Kidney epithelial cell (primary cell): ENCODE results near the gene ZNF837. TPM values are rescaled to one million over a fixed set of nuclear protein-coding genes. Genes with fewer than 3 reads are reported as not detected.

Experiments used
- DNase-seq: peaks from one replicate; pipeline ENCODE4 v3.0.0-alpha.2; 2010; ENCODE audit warnings: low read depth
- H3K27me3 ChIP-seq: 2 replicates; pipeline ENCODE4 v1.6.0; 2011; ENCODE audit warnings: low read length; ENCODE audit not compliant: control insufficient read depth, insufficient read depth
- H3K36me3 ChIP-seq: 2 replicates; pipeline ENCODE4 v1.5.1; 2011; ENCODE audit warnings: low read length; ENCODE audit not compliant: control insufficient read depth, insufficient read depth
- H3K4me3 ChIP-seq: 2 replicates; pipeline ENCODE4 v1.5.1; 2011; ENCODE audit warnings: low read depth, mild to moderate bottlenecking, control low read depth, low read length
- CTCF ChIP-seq: IDR thresholded peaks from 2 replicates; pipeline ENCODE4 v1.5.1; 2011; ENCODE audit warnings: mild to moderate bottlenecking, moderate library complexity, low read length, control low read depth, inconsistent platforms; ENCODE audit not compliant: insufficient read depth, poor library complexity, severe bottlenecking
- total RNA-seq: library from RNA; depleted of rRNA; stranded (reverse); fragments of >200 nt; gene quantifications from 2 replicates; pipeline ENCODE4 v1.2.3, GENCODE V29; 2015

ZNF837 gene
- total RNA-seq, 1 donor from 2014 or later: 4.3 TPM

DNA sequence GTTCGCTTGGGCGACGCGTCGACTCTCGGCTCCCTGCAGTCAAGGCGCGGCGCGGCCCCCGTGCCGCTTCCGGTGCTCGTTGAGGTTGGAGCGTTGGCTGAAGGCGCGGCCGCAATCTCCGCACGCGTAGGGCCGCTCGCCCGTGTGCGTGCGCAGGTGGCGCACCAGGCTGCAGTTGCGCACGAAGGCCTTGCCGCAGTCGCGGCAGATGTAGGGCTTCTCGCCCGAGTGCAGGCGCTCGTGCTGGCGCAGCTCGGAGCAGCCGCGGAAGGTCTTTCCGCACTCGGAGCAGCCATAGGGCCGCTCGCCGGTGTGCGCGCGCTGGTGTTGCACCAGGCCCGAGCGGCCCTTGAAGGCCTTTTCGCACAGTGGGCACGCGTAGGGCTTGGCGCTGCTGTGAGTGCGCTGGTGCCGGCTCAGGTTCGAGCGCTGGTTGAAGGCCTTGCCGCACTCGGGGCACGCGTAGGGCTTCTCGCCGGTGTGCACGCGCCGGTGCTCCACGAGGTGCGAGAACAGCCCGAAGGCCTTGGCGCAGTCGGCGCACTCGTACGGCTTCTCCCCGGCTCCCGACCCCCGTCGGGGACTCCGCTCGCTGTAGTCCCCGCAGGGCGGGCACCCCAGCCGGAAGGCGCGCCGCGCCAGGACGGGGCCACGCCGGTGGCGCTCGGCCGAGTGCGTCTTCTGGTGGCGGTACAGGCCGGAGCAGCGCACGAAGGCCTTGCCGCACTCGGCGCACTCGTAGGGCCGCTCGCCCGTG, 13.0 kb downstream of the ZNF837 start:
- Histone ChIP-seq H3K36me3 (no peaks in the 10 kb centered on the region), H3K4me3 (no peak overlapping the region), H3K27me3 (no peaks in the 10 kb centered on the region)
- no peak for TF ChIP-seq CTCF
- DNase-seq: no peak

DNA sequence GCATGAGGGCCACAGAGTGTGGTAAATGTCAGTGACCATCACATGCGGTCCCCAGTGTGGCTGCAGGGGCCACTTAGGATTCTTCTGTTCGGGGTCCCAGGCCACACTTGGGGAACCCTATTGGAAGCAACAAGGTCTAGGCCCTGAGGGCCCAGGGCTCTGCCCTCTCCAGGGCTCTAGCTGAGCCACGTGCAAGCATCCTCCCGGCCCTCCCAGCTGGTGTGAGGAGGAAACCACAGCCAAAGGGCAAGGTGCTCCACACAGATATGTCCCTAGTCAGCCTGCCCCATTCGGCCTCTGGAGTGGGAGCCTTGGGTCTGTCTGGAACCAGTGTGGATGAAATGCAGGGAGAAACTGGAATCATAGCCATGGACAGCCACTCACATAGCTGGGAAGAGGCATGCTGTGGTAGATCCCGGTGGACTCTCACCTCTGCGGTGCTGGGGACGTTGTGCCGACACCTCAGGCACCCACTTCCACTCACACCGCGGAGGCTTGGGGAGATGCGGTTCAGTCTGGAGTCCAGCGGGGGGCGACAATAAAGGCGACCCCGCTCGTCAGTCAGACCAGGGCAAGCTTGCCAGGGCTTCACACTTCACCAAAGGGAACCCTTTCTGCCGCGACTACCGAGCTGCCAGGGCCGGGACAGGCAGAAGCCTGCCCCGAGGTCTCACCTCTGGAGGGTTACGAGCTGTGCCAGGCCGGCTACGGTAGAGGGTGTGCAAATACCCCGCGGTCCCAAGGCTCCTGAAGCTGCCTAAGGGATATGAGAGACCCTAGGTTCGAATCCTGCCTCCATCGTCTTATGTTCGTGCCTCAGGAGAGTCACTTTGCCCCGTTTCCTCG, 14.0 kb downstream of the ZNF837 start:
- no peak for DNase-seq
- no peak for TF ChIP-seq CTCF
- H3K4me3 ChIP-seq: no peak overlapping the region
- H3K36me3 ChIP-seq: no peaks in the 10 kb centered on the region
- H3K27me3 ChIP-seq: no peaks in the 10 kb centered on the region

- no peaks in the 10 kb centered on the region for H3K36me3 ChIP-seq
- no peak for DNase-seq
- H3K27me3 ChIP-seq: no peaks in the 10 kb centered on the region
- H3K4me3 ChIP-seq: no peak overlapping the region
- TF ChIP-seq CTCF: no peak
Observed at GRCh38 chr19:58364146-58364545, 16.7 kb downstream of the ZNF837 start.

DNA sequence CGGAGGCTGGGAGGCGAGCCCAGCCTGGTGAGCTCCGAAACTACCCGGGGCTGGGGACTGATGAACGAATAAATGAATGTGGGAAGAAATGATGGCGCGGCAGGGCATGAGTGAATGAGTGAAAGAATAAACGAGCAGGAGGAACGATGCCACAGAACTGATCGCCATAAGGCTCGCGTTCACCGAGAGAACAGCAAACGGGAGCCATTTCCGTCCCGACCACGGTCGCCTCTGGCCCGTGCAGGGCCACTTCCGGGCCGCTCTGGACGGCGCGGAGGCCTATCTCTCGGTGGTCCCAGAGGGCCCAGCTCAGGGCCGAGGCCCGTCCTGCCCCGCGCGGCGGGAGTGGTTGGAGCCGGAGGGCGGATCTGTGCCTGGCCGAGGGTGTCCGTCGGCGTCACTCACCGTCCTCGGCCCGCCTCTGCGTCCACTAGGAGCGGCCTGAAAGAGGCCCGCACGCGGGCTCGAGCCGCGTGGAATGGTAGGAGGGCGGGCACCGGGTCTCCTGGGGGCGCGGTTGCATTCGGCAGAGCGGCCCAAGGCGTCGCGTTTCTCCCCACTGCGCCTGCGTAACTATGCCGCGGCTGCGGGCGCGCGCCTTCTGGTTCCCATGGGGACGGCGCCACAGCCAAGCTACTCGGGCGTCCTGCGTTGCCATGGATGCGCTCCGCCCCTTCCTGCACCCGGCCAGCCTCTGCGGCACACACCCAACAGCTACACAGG, 18.4 kb downstream of the ZNF837 start, which contains the start of gene ZNF497:
ZNF497 (minus strand) TSS at position 480 of the 723 bp plus-strand sequence. CDS start 5,116 bp downstream, outside the sequence.
- Histone ChIP-seq H3K27me3 (peaks cover 2% of the 10 kb centered on the region), H3K4me3 (peak within 1 kb of the TSS; percentile 55), H3K36me3 (no peaks in the 10 kb centered on the region)
- peak; percentile 75 for DNase-seq
- no peak for TF ChIP-seq CTCF

DNA sequence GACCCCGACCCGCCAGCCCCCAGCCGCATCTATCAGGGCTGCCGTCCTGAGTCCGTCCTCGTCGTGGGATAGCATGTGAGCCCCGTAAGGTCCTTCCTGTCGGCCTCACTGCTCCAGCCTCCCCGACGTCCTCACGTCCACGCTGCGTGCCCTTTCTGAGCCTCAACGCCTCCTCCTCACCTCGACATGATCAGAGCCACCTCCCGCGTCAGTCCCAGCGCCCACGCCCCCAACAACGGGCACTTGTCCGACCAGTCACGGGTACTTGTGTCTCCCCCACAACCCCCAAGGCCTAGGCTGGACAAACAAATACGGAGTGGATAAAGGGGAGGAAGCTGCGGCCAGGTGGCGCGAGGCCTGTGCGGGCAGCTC, 18.9 kb downstream of the ZNF837 start:
- no peak for DNase-seq

More for the DNA sequence above, 18.9 kb downstream of the ZNF837 start:
- peaks cover 6% of the 10 kb centered on the region for H3K27me3 ChIP-seq
- H3K4me3 ChIP-seq: peak overlapping the region; percentile 55
- TF ChIP-seq CTCF: no peak
- no peaks in the 10 kb centered on the region for H3K36me3 ChIP-seq
